CD8-positive, alpha-beta memory T cell (primary cell): ENCODE measurements around the gene LRRC2. TPM values are rescaled to one million over a fixed set of nuclear protein-coding genes. Genes with fewer than 3 reads are reported as not detected.
A peak's percentile ranks its signal among the peaks of the same experiment; 100 is the strongest.

Experiments used
- CTCF ChIA-PET: fragments of 350-600 bp; sonication (Branson Sonifier 250); formaldehyde crosslinking; loops from one replicate; lab custom pipeline; 2021; ENCODE audit warnings: antibody characterized with exemption; lab: Charles Lee
- POLR2A ChIA-PET: fragments of 350-600 bp; sonication (Branson Sonifier 250); formaldehyde crosslinking; loops from one replicate; lab custom pipeline; 2021; ENCODE audit warnings: antibody characterized with exemption; lab: Charles Lee
- DNase-seq, 5 donors: peaks; one replicate each; pipeline versions ENCODE4 v3.0.0 to v3.0.0-alpha.2; 2020 to 2022; ENCODE audit warnings: mixed read lengths in 1 of 5
- H3K27ac ChIP-seq: one replicate; pipeline ENCODE4 v1.7.0; 2013; ENCODE audit warnings: low read depth, mild to moderate bottlenecking, low read length, moderate library complexity
- H3K27me3 ChIP-seq: 2 replicates; pipeline ENCODE4 v1.7.0; 2013; ENCODE audit warnings: low read length, mild to moderate bottlenecking; ENCODE audit not compliant: insufficient read depth, poor library complexity, severe bottlenecking
- H3K36me3 ChIP-seq: 2 replicates; pipeline ENCODE4 v1.7.0; 2013; ENCODE audit warnings: mild to moderate bottlenecking, low read length, moderate library complexity; ENCODE audit not compliant: insufficient read depth
- H3K4me1 ChIP-seq: 2 replicates; pipeline ENCODE4 v1.7.0; 2013; ENCODE audit warnings: mild to moderate bottlenecking, low read length, moderate library complexity; ENCODE audit not compliant: insufficient read depth
- H3K4me3 ChIP-seq: 2 replicates; pipeline ENCODE4 v1.7.0; 2013; ENCODE audit warnings: mild to moderate bottlenecking, low read length
- H3K9me3 ChIP-seq: 2 replicates; pipeline ENCODE4 v1.7.0; 2013; ENCODE audit warnings: mild to moderate bottlenecking, low read length
- H3K27ac Mint-ChIP-seq, 8 donors: one replicate each; pipeline ENCODE4 v1.8.0; 2020 to 2021; ENCODE audit warnings: mixed read lengths in 8 of 8, mild to moderate bottlenecking in 6 of 8, inconsistent platforms in 3 of 8, moderate library complexity in 3 of 8
- H3K27me3 Mint-ChIP-seq, 2 donors: one replicate each; pipeline ENCODE4 v1.8.0; 2020 to 2021; ENCODE audit warnings: mixed read lengths in 2 of 2, mild to moderate bottlenecking in 1 of 2, moderate library complexity in 1 of 2
- H3K36me3 Mint-ChIP-seq, 3 donors: one replicate each; pipeline ENCODE4 v1.8.0; 2020 to 2021; ENCODE audit warnings: mixed read lengths in 3 of 3, inconsistent platforms in 1 of 3, mild to moderate bottlenecking in 1 of 3
- H3K4me1 Mint-ChIP-seq, 3 donors: one replicate each; pipeline ENCODE4 v1.8.0; 2020 to 2021; ENCODE audit warnings: mixed read lengths in 3 of 3, inconsistent platforms in 1 of 3, mild to moderate bottlenecking in 1 of 3
- H3K4me3 Mint-ChIP-seq, 7 donors: one replicate each; pipeline ENCODE4 v1.8.0; 2020 to 2021; ENCODE audit warnings: mixed read lengths in 7 of 7, mild to moderate bottlenecking in 6 of 7, moderate library complexity in 4 of 7, inconsistent platforms in 2 of 7
- H3K9me3 Mint-ChIP-seq, 5 donors: one replicate each; pipeline ENCODE4 v1.8.0; 2020 to 2022; ENCODE audit warnings: mixed read lengths in 5 of 5, mild to moderate bottlenecking in 3 of 5, moderate library complexity in 2 of 5, inconsistent platforms in 1 of 5
- polyA plus RNA-seq: library from polyadenylated mRNA; unstranded; fragments of 300-500 nt; fragmentation: Illumina TruSeq; gene quantifications from one replicate; pipeline ENCODE4 v1.2.3, GENCODE V29; 2021
- total RNA-seq, 2 experiments: library from RNA; stranded (reverse); gene quantifications; one replicate each; pipeline ENCODE4 v1.2.3, GENCODE V29; 2021

LRRC2 gene
- total and polyA plus RNA-seq, 3 experiments from 2014 or later, result 0.04 TPM; not detected in 1

DNA sequence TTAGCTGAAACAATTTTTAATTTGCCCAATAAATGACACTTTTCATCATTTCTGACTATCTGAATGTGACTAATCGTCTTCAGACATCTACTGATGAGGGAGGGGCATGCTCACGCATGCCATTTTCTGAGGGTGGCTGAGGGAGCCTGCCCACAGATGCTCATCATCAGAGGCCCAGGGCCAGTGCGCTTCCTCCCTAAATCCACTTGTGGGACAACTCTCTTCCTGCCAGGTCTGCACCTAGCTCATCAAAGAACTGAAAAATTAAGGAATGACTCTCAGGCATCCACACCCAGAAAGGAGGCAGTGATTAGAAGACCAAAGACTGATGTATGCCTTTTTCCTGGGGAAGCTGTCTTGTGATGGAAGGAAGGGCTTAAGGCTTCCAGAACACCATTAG, 45.6 kb downstream of the LRRC2 start:
- H3K27me3 Mint-ChIP-seq, result no peaks in the 10 kb centered on the region
- peaks cover 4 to 16% (median 4%) of the 10 kb centered on the region in 3 donors for H3K4me1 Mint-ChIP-seq
- ChIA-PET CTCF (interaction anchor here (2.8 kb wide), 1 partner anchor 31 kb away, joined by 8 read pairs; no protein-coding TSS in a partner anchor), POLR2A (no interaction called here)
- Histone ChIP-seq H3K4me1 (no peaks in the 10 kb centered on the region), H3K4me3 (no peak overlapping the region), H3K27me3 (no peaks in the 10 kb centered on the region), H3K9me3 (no peaks in the 10 kb centered on the region), H3K36me3 (no peaks in the 10 kb centered on the region), H3K27ac (no peak overlapping the region)
- H3K4me3 Mint-ChIP-seq, result no peak overlapping the region
- DNase-seq, result no peak
- no peaks in the 10 kb centered on the region for H3K36me3 Mint-ChIP-seq
- no peaks in the 10 kb centered on the region for H3K9me3 Mint-ChIP-seq
- no peak overlapping the region for H3K27ac Mint-ChIP-seq

DNA sequence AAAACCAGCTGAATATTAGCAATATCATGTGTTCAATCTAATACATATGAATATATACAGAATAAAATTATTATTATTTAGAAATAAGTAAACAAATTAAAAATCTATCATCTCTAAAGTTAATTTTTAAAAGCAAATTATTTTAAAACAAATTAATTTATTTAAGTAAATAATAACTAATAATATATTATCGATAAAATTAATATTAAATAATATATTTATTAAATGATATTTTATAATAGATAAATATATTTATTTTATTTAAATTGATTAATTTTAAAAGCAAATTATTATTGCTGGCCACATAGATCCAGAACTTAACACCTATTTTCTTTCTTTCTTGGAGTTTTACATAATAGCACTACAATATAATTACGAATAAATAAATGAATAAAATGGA, 46.1 kb downstream of the LRRC2 start:
- H3K4me1 Mint-ChIP-seq, result peaks cover 4 to 16% (median 4%) of the 10 kb centered on the region in 3 donors
- no peak overlapping the region for H3K4me3 Mint-ChIP-seq
- no peak for DNase-seq
- H3K27me3 ChIP-seq, result no peaks in the 10 kb centered on the region
- H3K36me3 ChIP-seq, result no peaks in the 10 kb centered on the region
- H3K4me3 ChIP-seq, result no peak overlapping the region
- H3K27ac Mint-ChIP-seq, result no peak overlapping the region
- H3K9me3 ChIP-seq, result no peaks in the 10 kb centered on the region
- no peaks in the 10 kb centered on the region for H3K27me3 Mint-ChIP-seq
- H3K27ac ChIP-seq, result no peak overlapping the region
- H3K36me3 Mint-ChIP-seq, result no peaks in the 10 kb centered on the region
- ChIA-PET CTCF (interaction anchor here (2.8 kb wide), 1 partner anchor 31 kb away, joined by 8 read pairs; no protein-coding TSS in a partner anchor), POLR2A (no interaction called here)
- no peaks in the 10 kb centered on the region for H3K9me3 Mint-ChIP-seq
- no peaks in the 10 kb centered on the region for H3K4me1 ChIP-seq

- POLR2A ChIA-PET, result no interaction called here
- CTCF ChIA-PET, result interaction anchor here (2.8 kb wide), 1 partner anchor 29 kb away, joined by 8 read pairs; no protein-coding TSS in a partner anchor
Observed at GRCh38 chr3:46517784-46518181, 48.3 kb downstream of the LRRC2 start.

DNA sequence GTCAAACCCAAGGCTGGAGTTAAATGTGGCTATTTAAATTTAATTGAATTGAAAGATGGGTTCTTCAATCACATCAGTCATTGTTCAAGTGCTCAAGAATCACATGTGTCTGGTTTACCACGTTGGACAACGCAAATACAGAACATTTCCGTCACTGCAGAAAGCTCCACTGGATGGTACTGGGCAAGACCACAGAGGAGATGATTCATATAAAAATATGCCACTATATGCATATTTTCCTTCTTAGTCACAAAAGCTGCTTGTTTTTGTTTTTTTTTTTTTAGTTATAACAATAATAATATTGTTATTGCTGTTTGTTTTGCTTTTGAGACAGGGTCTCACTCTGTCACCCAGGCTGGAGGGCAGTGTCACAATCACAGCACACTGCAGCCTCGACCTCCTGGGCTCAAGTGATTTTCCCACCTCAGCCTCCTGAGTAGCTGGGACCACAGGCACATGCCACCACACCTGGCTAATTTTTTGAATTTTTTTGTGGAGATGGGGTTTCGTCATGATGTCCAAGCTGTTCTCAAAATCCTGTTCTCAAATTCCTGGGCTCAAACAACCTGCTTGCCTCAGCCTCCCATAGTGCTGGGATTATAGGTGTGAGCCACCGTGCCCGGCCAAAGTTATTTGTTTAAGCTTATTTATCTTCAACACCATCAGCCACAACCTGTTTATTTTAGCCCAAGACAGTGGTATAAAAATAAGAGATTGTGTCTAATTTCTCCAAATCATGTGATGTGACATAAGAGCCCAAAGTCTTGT, 48.9 kb downstream of the LRRC2 start:
- ChIA-PET POLR2A (no interaction called here), CTCF (interaction anchor here (1.1 to 2.1 kb wide), 2 partner anchors 18 to 28 kb away, joined by 3 to 12 read pairs; no protein-coding TSS in a partner anchor)
- Histone ChIP-seq H3K27me3 (no peaks in the 10 kb centered on the region), H3K27ac (no peak overlapping the region), H3K4me1 (no peaks in the 10 kb centered on the region), H3K9me3 (no peaks in the 10 kb centered on the region), H3K36me3 (no peaks in the 10 kb centered on the region), H3K4me3 (no peak overlapping the region)
- no peaks in the 10 kb centered on the region for H3K9me3 Mint-ChIP-seq
- peaks cover 4 to 16% (median 4%) of the 10 kb centered on the region in 3 donors for H3K4me1 Mint-ChIP-seq
- H3K36me3 Mint-ChIP-seq, result no peaks in the 10 kb centered on the region
- DNase-seq, result no peak
- peaks cover 0 to 2% of the 10 kb centered on the region in 2 donors for H3K27me3 Mint-ChIP-seq
- H3K27ac Mint-ChIP-seq, result no peak overlapping the region
- H3K4me3 Mint-ChIP-seq, result no peak overlapping the region

More at GRCh38 chr3:46517784-46518181, 48.3 kb downstream of the LRRC2 start:
- DNase-seq, result no peak
- Mint-ChIP-seq H3K4me1 (peaks cover 4 to 16% (median 4%) of the 10 kb centered on the region in 3 donors), H3K36me3 (no peaks in the 10 kb centered on the region), H3K27me3 (peaks cover 0 to 2% of the 10 kb centered on the region in 2 donors), H3K4me3 (no peak overlapping the region), H3K27ac (peak overlapping the region in 1 of 8 donors; percentile 68), H3K9me3 (no peaks in the 10 kb centered on the region)
- Histone ChIP-seq H3K36me3 (no peaks in the 10 kb centered on the region), H3K4me1 (no peaks in the 10 kb centered on the region), H3K27me3 (no peaks in the 10 kb centered on the region), H3K27ac (no peak overlapping the region), H3K4me3 (no peak overlapping the region), H3K9me3 (no peaks in the 10 kb centered on the region)

- Mint-ChIP-seq H3K36me3 (no peaks in the 10 kb centered on the region), H3K9me3 (no peaks in the 10 kb centered on the region), H3K4me3 (no peak overlapping the region), H3K27me3 (peaks cover 0 to 2% of the 10 kb centered on the region in 2 donors), H3K4me1 (peaks cover 4 to 16% (median 4%) of the 10 kb centered on the region in 3 donors), H3K27ac (no peak overlapping the region)
- H3K9me3 ChIP-seq, result no peaks in the 10 kb centered on the region
- no peak overlapping the region for H3K4me3 ChIP-seq
- ChIA-PET POLR2A (no interaction called here), CTCF (interaction anchor here (1.1 to 2.1 kb wide), 2 partner anchors 18 to 27 kb away, joined by 3 to 12 read pairs; no protein-coding TSS in a partner anchor)
- no peaks in the 10 kb centered on the region for H3K4me1 ChIP-seq
- no peak for DNase-seq
- no peak overlapping the region for H3K27ac ChIP-seq
- no peaks in the 10 kb centered on the region for H3K36me3 ChIP-seq
- H3K27me3 ChIP-seq, result no peaks in the 10 kb centered on the region
Observed at GRCh38 chr3:46516521-46516920, 49.6 kb downstream of the LRRC2 start.

- H3K9me3 Mint-ChIP-seq, result no peaks in the 10 kb centered on the region
- peaks cover 3 to 7% of the 10 kb centered on the region in 2 donors for H3K27me3 Mint-ChIP-seq
- Histone ChIP-seq H3K36me3 (no peaks in the 10 kb centered on the region), H3K9me3 (no peaks in the 10 kb centered on the region), H3K4me3 (no peak overlapping the region), H3K4me1 (no peaks in the 10 kb centered on the region), H3K27me3 (no peaks in the 10 kb centered on the region), H3K27ac (no peak overlapping the region)
- ChIA-PET CTCF (interaction anchor here (0.7 kb wide), 1 partner anchor 630 kb away, joined by 3 read pairs; no protein-coding TSS in a partner anchor), POLR2A (no interaction called here)
- H3K4me3 Mint-ChIP-seq, result no peak overlapping the region
- H3K4me1 Mint-ChIP-seq, result peaks cover 0 to 12% (median 0%) of the 10 kb centered on the region in 3 donors
- H3K36me3 Mint-ChIP-seq, result peaks cover 0 to 2% (median 0%) of the 10 kb centered on the region in 3 donors
- H3K27ac Mint-ChIP-seq, result peak overlapping the region in 1 of 8 donors; percentile 63
- DNase-seq, result no peak
Observed at GRCh38 chr3:46512191-46512749, 53.8 kb downstream of the LRRC2 start.

GRCh38 chr3:46509661-46510187, 56.4 kb downstream of the LRRC2 start:
- Mint-ChIP-seq H3K4me3 (no peak overlapping the region), H3K27me3 (peaks cover 3 to 7% of the 10 kb centered on the region in 2 donors), H3K4me1 (peaks cover 4 to 12% (median 8%) of the 10 kb centered on the region in 3 donors), H3K9me3 (no peaks in the 10 kb centered on the region), H3K27ac (no peak overlapping the region), H3K36me3 (peaks cover 0 to 4% (median 0%) of the 10 kb centered on the region in 3 donors)
- Histone ChIP-seq H3K4me1 (no peaks in the 10 kb centered on the region), H3K27me3 (no peaks in the 10 kb centered on the region), H3K36me3 (no peaks in the 10 kb centered on the region), H3K9me3 (no peaks in the 10 kb centered on the region), H3K4me3 (no peak overlapping the region), H3K27ac (peak overlapping the region; percentile 65)
- ChIA-PET CTCF (interaction anchor here (1.3 to 1.5 kb wide), 3 partner anchors 13 to 49 kb away, joined by 4 to 7 read pairs (median 6); partner anchors contain the start of gene RTP3), POLR2A (no interaction called here)
- no peak for DNase-seq
